ENCODE data around the gene ZGPAT. TPM values are rescaled to one million over a fixed set of nuclear protein-coding genes. Genes with fewer than 3 reads are reported as not detected.

The ZGPAT gene
- total and polyA plus RNA-seq, 2 of the 13 experiments (the other 11 are each of a cell fraction or from before 2014, with no cell fraction given), result 23.0 to 41.9 TPM

GRCh38 chr20:63697868-63698545 is 9.8 kb upstream of the ZGPAT start (continued):
- TF ChIP-seq ZNF407 (CRISPR knock-in tag; IDR thresholded peaks at IDR 0.05; ENCODE audit: not compliant biosample characterization) (no peak), MAFF (IDR thresholded peaks at IDR 0.05; ENCODE audit: low read depth, low read length) (no peak), SOX6 (IDR thresholded peaks at IDR 0.05) (no peak), SOX6 (CRISPR knock-in tag; IDR thresholded peaks at IDR 0.05) (no peak), AKAP8 (CRISPR knock-in tag; IDR thresholded peaks at IDR 0.05) (peak; percentile 13; the same call in 1 of the 2 replicates), TOE1 (CRISPR knock-in tag; IDR thresholded peaks at IDR 0.05) (no peak), RNF2 (conservative IDR thresholded peaks at IDR 0.05; ENCODE audit: low read depth) (no peak), GABPB1 (CRISPR knock-in tag; IDR thresholded peaks at IDR 0.05) (no peak), ZNF724P (CRISPR knock-in tag; IDR thresholded peaks at IDR 0.05; ENCODE audit: borderline replicate concordance) (0 out of 2 replicates have a peak, but pooled peaks have one; percentile 5), WIZ (CRISPR knock-in tag; IDR thresholded peaks at IDR 0.05) (no peak), ZC3H13 (CRISPR knock-in tag; IDR thresholded peaks at IDR 0.05) (0 out of 2 replicates have a peak, but pooled peaks have one; percentile 5), HNRNPUL1 (IDR thresholded peaks at IDR 0.05; ENCODE audit: low read depth, low read length) (no peak), ZNF558 (CRISPR knock-in tag; IDR thresholded peaks at IDR 0.05; ENCODE audit: borderline replicate concordance) (no peak), HNRNPH1 (optimal IDR thresholded peaks at IDR 0.05; ENCODE audit: low read depth, low read length) (peak; percentile 5), ZNF709 (CRISPR knock-in tag; IDR thresholded peaks at IDR 0.05) (no peak), HNF1A (IDR thresholded peaks at IDR 0.05; ENCODE audit: low read depth) (no peak), HNF1A (CRISPR knock-in tag; IDR thresholded peaks at IDR 0.05; ENCODE audit: borderline replicate concordance) (no peak), MAX (IDR thresholded peaks at IDR 0.05) (no peak)
